ENCODE measurements around the gene EPHB2.
"Not testable (repeated sequence)": the region's sequence is repeated elsewhere in the genome, so short reads cannot be mapped to it uniquely, and the experiment has no call there.

The EPHB2 gene

GRCh38 chr1:22935433-22935832 lies 224.8 kb downstream of the EPHB2 start:
- no peak overlapping the region for H3K27ac ChIP-seq
- TF ChIP-seq CTCF (IDR thresholded peaks at IDR 0.05) (no peak), ZFX (IDR thresholded peaks at IDR 0.05; ENCODE audit: borderline replicate concordance) (no peak)

- TF ChIP-seq CTCF (IDR thresholded peaks at IDR 0.05) (no peak), ZFX (IDR thresholded peaks at IDR 0.05; ENCODE audit: borderline replicate concordance) (no peak)
Observed at GRCh38 chr1:22936681-22937080, 226.0 kb downstream of the EPHB2 start.

GRCh38 chr1:22941257-22941656 lies 230.6 kb downstream of the EPHB2 start:
- H3K27ac ChIP-seq, result no peak overlapping the region
- TF ChIP-seq ZFX (IDR thresholded peaks at IDR 0.05; ENCODE audit: borderline replicate concordance) (no peak), CTCF (IDR thresholded peaks at IDR 0.05) (no peak)

More at GRCh38 chr1:22936681-22937080, 226.0 kb downstream of the EPHB2 start:
- H3K27ac ChIP-seq, result no peak overlapping the region

GRCh38 chr1:22944346-22945055 lies 233.9 kb downstream of the EPHB2 start:
- TF ChIP-seq CTCF (IDR thresholded peaks at IDR 0.05) (no peak), ZFX (IDR thresholded peaks at IDR 0.05; ENCODE audit: borderline replicate concordance) (no peak)
- no peak overlapping the region for H3K27ac ChIP-seq

GRCh38 chr1:22945171-22945570 lies 234.5 kb downstream of the EPHB2 start:
- H3K27ac ChIP-seq, result not testable (repeated sequence)

- no peak overlapping the region for H3K27ac ChIP-seq
- TF ChIP-seq CTCF (IDR thresholded peaks at IDR 0.05), result no peak
- TF ChIP-seq ZFX (IDR thresholded peaks at IDR 0.05; ENCODE audit: borderline replicate concordance), result no peak
Observed at GRCh38 chr1:22949822-22950331, 239.2 kb downstream of the EPHB2 start.

GRCh38 chr1:22951796-22952195 lies 241.2 kb downstream of the EPHB2 start:
- H3K27ac ChIP-seq, result no peak overlapping the region
- TF ChIP-seq ZFX (IDR thresholded peaks at IDR 0.05; ENCODE audit: borderline replicate concordance), result no peak
- TF ChIP-seq CTCF (IDR thresholded peaks at IDR 0.05), result no peak

- no peak for TF ChIP-seq CTCF (IDR thresholded peaks at IDR 0.05)
- TF ChIP-seq ZFX (IDR thresholded peaks at IDR 0.05; ENCODE audit: borderline replicate concordance), result no peak
- no peak overlapping the region for H3K27ac ChIP-seq
Observed at GRCh38 chr1:22952694-22953056, 242.0 kb downstream of the EPHB2 start.

Measured in 22Rv1 (cell line).